T47D (cell line): ENCODE measurements around the gene KCNJ12.
"Not testable (repeated sequence)": the region's sequence is repeated elsewhere in the genome, so short reads cannot be mapped to it uniquely, and the experiment has no call there.

Experiments used
- DNase-seq, 2 experiments: peaks; one replicate each; pipeline versions ENCODE4 v3.0.0 to v3.0.0-alpha.2; 2011 to 2012; ENCODE audit warnings: low read depth in 1 of 2, low spot score in 1 of 2
- JUND ChIP-seq: IDR thresholded peaks from 2 replicates; pipeline ENCODE4 v1.6.1; 2012; ENCODE audit warnings: low read depth
- in situ Hi-C: cut with HindIII; loops from 2 replicates; pipeline ENCODE4 v1.10.0; 2016; ENCODE audit warnings: low sequenced_read_pairs, low pct_unique_long_range_greater_than_20kb

Gene KCNJ12

GRCh38 chr17:21454441-21454840 is 78.3 kb downstream of the KCNJ12 start:
- no peak for TF ChIP-seq JUND
- in situ Hi-C loops, result no loop called here
- no peak for DNase-seq

- no peak for DNase-seq
- TF ChIP-seq JUND, result no peak
- in situ Hi-C loops, result no loop called here
Observed at GRCh38 chr17:21455761-21456160, 79.6 kb downstream of the KCNJ12 start.

GRCh38 chr17:21456449-21456848 is 80.3 kb downstream of the KCNJ12 start:
- DNase-seq, in situ Hi-C loops: not testable (repeated sequence)

DNA sequence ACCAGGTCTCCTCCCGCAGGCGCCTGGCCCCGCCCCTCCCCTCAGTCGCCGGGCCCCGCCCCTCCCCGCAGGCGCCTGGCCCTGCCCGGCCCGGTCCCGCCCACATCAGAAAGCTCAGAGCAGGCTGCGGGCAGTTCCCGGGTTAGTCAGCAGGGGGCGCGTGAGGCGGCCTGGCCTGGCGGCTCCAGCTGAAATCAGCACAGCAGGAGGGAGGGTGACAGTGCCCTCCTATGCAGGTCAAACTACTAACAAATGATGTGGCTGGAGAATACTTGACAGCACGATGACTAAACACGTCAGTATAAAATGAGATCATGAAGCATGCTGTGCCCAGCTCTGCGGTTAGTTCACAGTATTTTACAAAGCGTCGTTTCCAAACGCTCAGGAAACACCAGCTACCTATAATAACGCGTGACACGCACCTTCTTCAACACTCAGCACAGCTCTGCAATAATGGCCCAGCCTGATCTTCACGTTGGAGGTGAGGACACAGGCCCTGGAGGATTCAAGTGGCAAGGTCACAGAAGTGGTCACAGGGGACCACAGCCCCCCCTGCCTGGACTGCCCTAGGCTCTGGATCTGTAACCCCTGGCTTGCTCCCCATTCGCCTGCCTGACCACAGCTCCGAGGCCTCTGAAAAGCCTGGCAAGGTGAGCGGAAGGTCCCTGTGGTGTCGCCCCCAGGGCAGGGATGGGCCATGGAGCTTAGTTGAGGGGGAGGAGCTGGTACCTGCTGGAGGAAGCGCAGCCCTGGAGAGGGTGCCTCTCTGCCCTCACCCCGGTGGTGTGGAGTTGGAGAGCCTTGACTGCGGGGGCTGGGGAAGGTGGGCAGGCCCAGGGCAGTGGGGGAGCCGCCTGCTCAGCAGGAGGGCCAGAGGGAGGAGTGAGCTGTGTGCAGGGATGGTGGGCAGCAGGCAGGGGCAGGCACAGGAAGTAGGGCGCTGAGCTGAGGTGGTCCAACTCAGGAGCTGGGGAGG is 81.2 kb downstream of the KCNJ12 start:
- no peak for TF ChIP-seq JUND
- DNase-seq, result peak; percentile 78 to 83
- in situ Hi-C loops, result no loop called here

DNA sequence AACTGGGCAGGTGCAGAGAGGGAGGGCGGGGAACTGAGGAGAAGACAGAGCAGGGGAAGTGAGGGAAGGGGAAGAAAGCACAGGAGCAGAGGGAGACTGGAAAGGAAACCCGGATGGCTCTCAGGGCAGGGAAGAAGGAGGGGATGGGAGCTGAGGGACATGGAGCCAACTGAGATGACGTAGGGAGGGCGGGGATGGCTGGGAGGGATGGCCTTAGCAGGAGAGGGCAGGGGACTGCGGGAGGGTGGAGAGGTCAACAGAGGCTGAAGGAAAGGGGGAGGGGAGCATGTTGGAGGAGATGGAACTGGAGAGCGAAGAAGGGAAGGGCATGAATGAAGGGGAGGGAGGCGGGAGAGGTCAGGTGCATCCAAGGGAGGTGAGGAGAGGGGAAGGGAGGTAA is 81.9 kb downstream of the KCNJ12 start:
- in situ Hi-C loops, result no loop called here
- DNase-seq, result no peak
- TF ChIP-seq JUND, result no peak

- no peak for TF ChIP-seq JUND
- in situ Hi-C loops, result no loop called here
- DNase-seq, result no peak
Observed at GRCh38 chr17:21459536-21459935, 83.4 kb downstream of the KCNJ12 start.

GRCh38 chr17:21460358-21460757 is 84.2 kb downstream of the KCNJ12 start:
- no peak for TF ChIP-seq JUND
- in situ Hi-C loops, result no loop called here

DNA sequence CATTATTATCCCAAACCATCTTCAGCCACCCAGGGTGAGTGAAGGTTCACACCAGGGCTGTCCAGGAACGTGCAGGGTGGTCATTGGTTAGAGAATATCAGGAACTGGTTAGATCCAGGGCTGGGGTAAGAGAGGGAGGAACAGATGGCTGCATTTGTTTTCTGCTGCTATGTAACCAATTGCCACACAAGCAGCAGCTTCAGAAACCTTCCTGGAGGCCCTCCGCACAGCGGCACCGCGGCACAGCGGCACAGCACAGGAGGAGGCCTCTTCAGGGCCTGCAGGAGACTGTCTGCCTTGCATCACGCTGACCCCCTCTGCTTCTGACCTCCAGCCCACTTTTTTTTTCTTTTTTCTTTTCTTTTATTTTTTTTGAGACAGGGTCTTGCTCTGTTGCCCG is 86.1 kb downstream of the KCNJ12 start:
- no peak for TF ChIP-seq JUND
- in situ Hi-C loops, result no loop called here
- DNase-seq, result no peak

More at GRCh38 chr17:21460358-21460757, 84.2 kb downstream of the KCNJ12 start:
- peak in 1 of 2 experiments; percentile 52 for DNase-seq

- no peak for DNase-seq
- in situ Hi-C loops, result no loop called here
- no peak for TF ChIP-seq JUND
Observed at GRCh38 chr17:21463204-21463661, 87.1 kb downstream of the KCNJ12 start.

- TF ChIP-seq JUND, result no peak
- DNase-seq, result no peak
- in situ Hi-C loops, result no loop called here
Observed at GRCh38 chr17:21463779-21464407, 87.7 kb downstream of the KCNJ12 start.

DNA sequence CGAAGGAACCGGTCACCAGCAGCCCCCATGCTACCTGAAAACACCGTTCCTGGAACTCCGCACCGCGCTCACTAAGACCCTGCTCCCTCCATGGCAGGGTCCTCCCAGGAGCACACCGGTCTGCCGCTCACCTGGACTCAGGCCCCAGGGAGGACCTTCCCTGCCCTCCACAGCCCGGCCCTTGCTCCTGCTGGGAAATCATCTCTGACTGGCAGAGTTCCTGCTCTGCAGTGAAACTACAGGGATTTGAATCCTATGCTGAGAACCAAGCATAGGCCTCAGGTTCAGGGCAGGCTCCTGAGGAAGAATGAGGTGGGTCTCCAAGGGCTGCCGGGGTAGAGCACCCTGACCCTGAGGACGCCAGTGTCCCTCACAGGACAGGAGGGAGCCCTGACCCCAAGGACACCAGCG is 88.5 kb downstream of the KCNJ12 start:
- no peak for TF ChIP-seq JUND
- no peak for DNase-seq
- in situ Hi-C loops, result no loop called here

DNA sequence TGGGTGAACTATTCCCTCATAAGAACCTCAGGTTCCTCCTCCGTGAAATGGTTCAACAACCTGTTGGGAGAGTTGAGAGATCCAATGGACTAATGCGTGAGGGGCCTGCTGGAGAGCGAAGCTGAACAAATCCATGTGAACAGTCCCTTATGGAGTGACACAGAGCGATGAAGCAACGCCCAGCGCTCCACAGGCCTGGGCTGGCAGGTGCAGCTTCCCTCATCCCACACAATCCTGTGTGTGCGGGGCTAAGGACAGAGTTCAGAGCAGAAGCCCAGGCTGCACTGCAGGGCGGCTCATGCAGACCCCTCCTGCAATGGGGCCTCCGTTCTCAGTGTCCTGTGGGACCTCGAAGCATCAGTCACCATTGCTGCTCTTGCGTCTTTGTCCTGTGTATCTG is 90.4 kb downstream of the KCNJ12 start:
- no peak for TF ChIP-seq JUND
- DNase-seq, result no peak
- in situ Hi-C loops, result no loop called here

GRCh38 chr17:21467196-21467595 is 91.0 kb downstream of the KCNJ12 start:
- in situ Hi-C loops, result no loop called here
- DNase-seq, result no peak
- no peak for TF ChIP-seq JUND
